Prostate gland (tissue), 2 donors: ENCODE data around the gene SPATA3.

ENCODE experiments used
- POLR2A ChIP-seq: fragments of 450-650 bp; IDR thresholded peaks from one replicate; pipeline ENCODE4 v1.6.1; 2016; ENCODE audit warnings: antibody characterized with exemption, mild to moderate bottlenecking
- POLR2AphosphoS5 ChIP-seq: sonication (generic); formaldehyde crosslinking; IDR thresholded peaks from one replicate; pipeline ENCODE4 v1.6.1; 2017; ENCODE audit warnings: antibody characterized with exemption
- TF ChIP-seq, protein P1 (sequence below), 4 experiments: fragments of 200-600 bp in 2 of 4; fragments of 450-650 bp in 2 of 4; sonication (generic) in 2 of 4; IDR thresholded peaks; 1 replicate in 3 of 4; 2 replicates in 1 of 4; pipeline ENCODE4 v1.5.1; 2016 to 2019; ENCODE audit warnings: antibody characterized with exemption in 4 of 4, mild to moderate bottlenecking in 2 of 4, moderate library complexity in 2 of 4

- no peak for TF ChIP-seq POLR2A
- TF ChIP-seq, protein P1, sequence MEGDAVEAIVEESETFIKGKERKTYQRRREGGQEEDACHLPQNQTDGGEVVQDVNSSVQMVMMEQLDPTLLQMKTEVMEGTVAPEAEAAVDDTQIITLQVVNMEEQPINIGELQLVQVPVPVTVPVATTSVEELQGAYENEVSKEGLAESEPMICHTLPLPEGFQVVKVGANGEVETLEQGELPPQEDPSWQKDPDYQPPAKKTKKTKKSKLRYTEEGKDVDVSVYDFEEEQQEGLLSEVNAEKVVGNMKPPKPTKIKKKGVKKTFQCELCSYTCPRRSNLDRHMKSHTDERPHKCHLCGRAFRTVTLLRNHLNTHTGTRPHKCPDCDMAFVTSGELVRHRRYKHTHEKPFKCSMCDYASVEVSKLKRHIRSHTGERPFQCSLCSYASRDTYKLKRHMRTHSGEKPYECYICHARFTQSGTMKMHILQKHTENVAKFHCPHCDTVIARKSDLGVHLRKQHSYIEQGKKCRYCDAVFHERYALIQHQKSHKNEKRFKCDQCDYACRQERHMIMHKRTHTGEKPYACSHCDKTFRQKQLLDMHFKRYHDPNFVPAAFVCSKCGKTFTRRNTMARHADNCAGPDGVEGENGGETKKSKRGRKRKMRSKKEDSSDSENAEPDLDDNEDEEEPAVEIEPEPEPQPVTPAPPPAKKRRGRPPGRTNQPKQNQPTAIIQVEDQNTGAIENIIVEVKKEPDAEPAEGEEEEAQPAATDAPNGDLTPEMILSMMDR (IDR thresholded peaks at IDR 0.05), result no peak
- TF ChIP-seq POLR2AphosphoS5, result no peak
These were observed 6.7 kb downstream of the SPATA3 start for GRCh38 chr2:231002641-231003040.
